HG03469 (cell line): ENCODE measurements around the gene CAPNS2.
"Not testable (repeated sequence)": the region's sequence is repeated elsewhere in the genome, so short reads cannot be mapped to it uniquely, and the experiment has no call there.

Experiments used
- ATAC-seq: cut with Tn5 transposase; IDR thresholded peaks from one replicate; pipeline ENCODE4 v1.9.1; 2021; ENCODE audit warnings: mild to moderate bottlenecking, moderate library complexity, moderate number of reproducible peaks; ENCODE audit not compliant: unreplicated experiment

The CAPNS2 gene

GRCh38 chr16:55567382-55567781, 898 bp downstream of the CAPNS2 start:
- ATAC-seq = no peak

- ATAC-seq = no peak
These were observed 1.7 kb downstream of the CAPNS2 start for GRCh38 chr16:55568207-55568606.

GRCh38 chr16:55569025-55569424, 2.5 kb downstream of the CAPNS2 start:
- no peak for ATAC-seq

DNA sequence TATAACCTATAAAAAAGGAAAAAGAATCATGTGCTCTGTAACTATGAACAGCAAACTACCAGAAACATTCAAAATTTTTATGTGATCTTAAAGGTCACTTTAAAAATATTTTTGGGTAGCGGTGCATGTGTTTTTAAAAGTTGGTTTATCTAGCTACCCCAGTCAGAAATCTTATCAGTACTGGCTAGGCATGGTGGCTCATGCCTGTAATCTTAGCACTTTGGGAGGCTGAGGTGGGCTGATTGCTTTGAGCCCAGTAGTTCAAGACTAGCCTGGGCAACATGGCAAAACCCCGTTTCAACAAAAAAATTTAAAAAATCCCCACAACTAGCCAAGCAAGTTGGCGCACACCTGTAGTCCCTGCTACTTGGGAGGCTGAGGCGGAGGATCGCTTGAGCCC, 3.7 kb downstream of the CAPNS2 start:
- ATAC-seq = no peak

DNA sequence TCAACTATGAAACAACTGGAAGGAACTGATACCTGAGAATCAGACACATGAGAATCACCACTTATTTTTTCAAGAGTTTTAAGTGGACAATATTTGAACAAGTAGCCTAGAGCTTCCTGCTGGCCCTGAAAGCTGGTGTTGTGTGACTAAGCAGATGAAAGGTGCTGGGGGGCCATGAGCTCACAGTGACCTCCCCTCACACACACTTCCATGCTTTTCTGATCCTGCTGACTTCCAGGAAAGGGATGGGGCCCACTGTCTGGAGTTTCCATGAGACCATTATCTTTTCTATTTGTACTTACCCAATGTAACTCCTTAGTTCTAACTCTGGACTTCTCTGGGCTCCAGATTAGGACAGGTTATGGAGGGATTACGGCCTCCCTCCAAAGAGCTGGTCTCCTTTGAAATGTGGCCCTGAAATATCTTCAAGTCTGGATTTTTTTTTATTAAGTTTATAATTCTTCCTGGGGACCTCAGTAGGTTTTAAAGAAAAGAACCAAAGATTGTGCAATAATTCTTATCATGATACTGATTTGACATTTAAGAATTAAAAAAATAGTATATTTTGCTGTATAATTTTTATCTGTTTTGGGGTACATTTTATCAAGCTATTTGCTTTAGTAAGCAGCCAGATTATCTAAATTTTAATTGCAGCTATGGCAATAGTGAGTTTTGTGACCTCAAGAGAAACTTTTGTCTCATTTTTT, 4.9 kb downstream of the CAPNS2 start:
- no peak for ATAC-seq

DNA sequence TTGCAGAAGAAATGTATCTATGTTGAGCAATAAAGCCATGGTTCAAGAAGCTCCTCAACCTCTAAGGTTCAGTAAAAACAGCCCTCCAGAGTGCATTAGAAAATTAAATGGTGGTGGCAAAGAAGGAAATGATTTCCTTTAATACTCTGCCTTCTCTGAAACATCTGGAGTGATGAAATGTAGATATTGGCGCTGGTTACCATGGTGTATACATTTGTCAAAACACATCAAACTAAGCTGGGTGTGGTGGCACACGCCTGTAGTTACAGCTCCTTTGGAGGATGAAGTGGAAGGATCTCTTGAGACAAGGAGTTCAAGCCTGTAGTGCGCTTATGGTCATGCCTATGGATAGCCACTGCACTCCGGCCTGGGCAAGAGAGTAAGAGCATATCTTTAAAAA, 6.0 kb downstream of the CAPNS2 start:
- no peak for ATAC-seq

GRCh38 chr16:55574811-55575210, 8.3 kb downstream of the CAPNS2 start:
- no peak for ATAC-seq

- no peak for ATAC-seq
These were observed 9.0 kb downstream of the CAPNS2 start for GRCh38 chr16:55575496-55575895.

DNA sequence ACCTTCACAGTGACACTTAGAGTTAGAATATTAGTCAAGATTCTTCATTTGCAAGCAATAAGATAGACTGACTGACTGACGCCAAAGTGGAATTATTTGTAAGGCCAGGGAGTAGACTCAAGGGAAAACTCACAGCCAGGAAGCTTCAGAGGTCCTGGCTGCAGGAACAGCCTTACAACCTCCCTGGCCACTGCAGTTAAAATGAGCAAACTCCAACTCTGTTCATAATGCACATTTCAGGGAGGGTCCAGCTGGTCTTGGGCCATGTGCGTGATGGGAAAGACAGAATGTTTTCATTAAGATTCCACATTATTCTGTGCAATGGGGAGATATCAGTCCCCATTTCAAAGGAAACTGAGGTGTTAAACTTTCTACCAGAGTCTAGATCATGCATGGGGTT, 9.9 kb downstream of the CAPNS2 start:
- no peak for ATAC-seq

DNA sequence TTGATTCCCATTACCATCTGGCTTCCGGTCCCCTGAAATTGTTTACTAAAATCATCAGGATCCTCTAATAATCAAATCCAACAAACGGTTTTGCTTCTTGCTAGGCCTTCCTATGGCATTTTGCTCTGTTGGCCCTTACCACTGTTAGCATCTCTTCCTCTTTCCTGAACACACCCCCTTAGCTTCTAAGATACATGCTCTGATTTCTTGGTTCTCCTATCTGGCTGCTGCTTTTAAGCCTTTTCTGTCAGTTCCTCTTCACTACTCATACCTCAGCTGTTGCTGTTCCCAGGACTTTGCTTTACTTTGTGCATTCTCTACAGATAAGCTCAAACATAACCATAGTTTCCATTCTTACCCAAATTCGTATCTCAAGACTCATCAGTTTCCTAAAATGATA, 11.4 kb downstream of the CAPNS2 start:
- ATAC-seq = no peak

- ATAC-seq = no peak
These were observed 19.1 kb downstream of the CAPNS2 start for GRCh38 chr16:55585631-55586030.

DNA sequence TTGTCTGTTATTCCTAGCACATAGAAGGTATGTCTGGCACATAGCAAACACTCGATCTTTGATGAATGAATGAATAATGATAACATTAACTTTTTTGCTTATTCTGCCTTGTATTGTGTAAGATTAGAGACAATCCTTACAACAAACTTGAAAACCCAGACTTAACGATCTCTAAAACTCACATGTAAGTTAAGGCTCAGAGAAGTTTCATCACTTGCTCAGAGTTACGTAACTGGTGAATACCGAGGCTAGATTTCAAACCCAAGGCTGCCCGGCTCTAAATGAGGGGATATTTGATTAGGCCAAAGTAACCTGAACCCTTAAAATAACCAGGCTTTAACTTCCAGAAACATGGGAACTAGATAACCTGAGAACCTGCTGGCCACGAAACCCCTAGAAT, 22.3 kb downstream of the CAPNS2 start:
- ATAC-seq = no peak

DNA sequence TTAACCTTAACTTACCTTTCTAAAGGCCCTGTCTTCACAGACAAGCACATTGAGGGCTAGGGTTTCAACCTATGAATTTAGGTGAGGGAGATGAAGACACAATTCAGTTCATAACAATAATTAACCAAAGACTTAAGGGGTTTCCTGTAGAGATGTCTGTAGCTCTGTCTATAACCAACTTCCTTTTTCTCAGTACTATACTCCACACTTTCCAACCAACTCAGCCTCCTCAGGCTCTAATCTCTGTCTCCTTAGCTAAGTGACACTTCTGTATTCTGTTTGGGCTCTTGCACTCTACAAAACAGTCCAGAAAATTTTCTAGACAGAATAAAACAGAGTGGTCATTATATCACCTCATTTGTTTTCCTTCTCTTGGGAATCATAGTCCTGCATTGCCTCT, 25.8 kb downstream of the CAPNS2 start:
- no peak for ATAC-seq

GRCh38 chr16:55597928-55598327, 31.4 kb downstream of the CAPNS2 start:
- ATAC-seq = no peak

- no peak for ATAC-seq
These were observed 39.4 kb downstream of the CAPNS2 start for GRCh38 chr16:55605754-55606336.

DNA sequence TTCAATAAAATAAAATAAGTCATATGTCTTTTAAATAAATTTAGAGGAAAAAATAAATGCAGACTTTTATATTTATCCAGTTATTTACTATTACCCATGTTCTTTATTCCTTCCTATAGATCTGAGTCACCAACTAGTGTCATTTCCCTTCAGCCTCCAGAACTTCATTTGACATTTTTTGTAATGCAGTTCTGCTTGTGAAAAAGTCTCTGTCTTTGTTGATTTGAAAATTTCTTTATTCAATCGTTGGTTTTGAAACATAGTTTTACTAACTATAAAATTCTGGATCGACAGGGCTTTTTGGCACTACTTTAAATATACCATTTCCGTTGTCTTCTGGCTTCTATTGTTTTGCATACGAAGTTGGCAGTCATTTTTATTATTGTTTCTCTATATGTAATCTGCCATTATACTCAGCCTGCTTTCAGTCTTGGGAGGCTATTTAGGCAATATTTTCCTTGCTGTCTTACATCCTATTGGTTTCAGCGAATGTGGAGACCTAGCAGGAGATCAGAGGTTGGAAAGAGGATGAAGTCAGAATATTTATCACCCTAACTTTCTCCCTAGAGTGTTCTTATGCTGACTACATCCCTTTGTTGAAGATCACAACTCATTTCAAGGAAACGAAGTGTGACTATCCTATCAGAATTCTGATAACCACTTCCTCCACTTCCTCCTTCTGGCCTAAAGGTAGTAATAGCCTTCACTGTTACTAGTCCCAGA, 47.3 kb downstream of the CAPNS2 start:
- ATAC-seq = no peak

DNA sequence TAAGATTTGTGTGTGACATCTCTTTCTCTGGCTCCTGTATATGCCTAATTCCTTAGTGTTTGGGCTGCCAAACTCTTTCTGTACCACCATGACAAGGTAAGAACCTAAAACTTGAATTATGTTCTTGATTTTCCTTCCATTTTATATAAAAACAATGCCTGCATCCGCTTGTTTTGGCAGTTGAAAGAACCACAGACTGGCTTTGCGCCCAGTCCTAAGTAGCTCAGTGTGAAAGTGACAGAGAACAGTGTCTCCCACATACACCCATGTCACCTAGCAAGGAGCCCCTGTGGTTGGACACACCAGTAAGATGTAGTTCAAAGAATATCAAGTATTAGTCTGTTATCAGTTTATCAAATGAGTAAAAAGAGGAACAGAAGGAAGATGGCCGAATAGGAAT, 48.6 kb downstream of the CAPNS2 start:
- ATAC-seq = no peak

- not testable (repeated sequence) for ATAC-seq
These were observed 49.2 kb downstream of the CAPNS2 start for GRCh38 chr16:55615670-55616069.
